Endodermal cell (in vitro differentiated cells): ENCODE results near the gene FUOM. TPM values are rescaled to one million over a fixed set of nuclear protein-coding genes. Genes with fewer than 3 reads are reported as not detected.

Experiments used
- DNase-seq: peaks from one replicate; pipeline ENCODE4 v3.0.0-alpha.2; 2017
- H3K27ac ChIP-seq: 2 replicates; pipeline ENCODE4 v1.5.1; 2013; ENCODE audit warnings: mild to moderate bottlenecking, low read depth, low read length, moderate library complexity
- H3K27me3 ChIP-seq: 2 replicates; pipeline ENCODE4 v1.6.1; 2013; ENCODE audit warnings: mild to moderate bottlenecking, low read length, moderate library complexity; ENCODE audit not compliant: insufficient read depth, control insufficient read depth, poor library complexity, severe bottlenecking
- H3K36me3 ChIP-seq: 2 replicates; pipeline ENCODE4 v1.7.0; 2013; ENCODE audit warnings: mild to moderate bottlenecking, low read length, moderate library complexity; ENCODE audit not compliant: control insufficient read depth, insufficient read depth
- H3K4me1 ChIP-seq: one replicate; pipeline ENCODE4 v1.7.0; 2013; ENCODE audit warnings: low read length; ENCODE audit not compliant: control insufficient read depth, insufficient read depth
- H3K4me3 ChIP-seq: 2 replicates; pipeline ENCODE4 v1.5.1; 2013; ENCODE audit warnings: mild to moderate bottlenecking, low read length, moderate library complexity
- H3K9ac ChIP-seq: 2 replicates; pipeline ENCODE4 v1.6.1; 2013; ENCODE audit warnings: mild to moderate bottlenecking, low read length, moderate library complexity; ENCODE audit not compliant: poor library complexity, severe bottlenecking; ENCODE audit errors: extremely low read depth
- H3K9me3 ChIP-seq: 2 replicates; pipeline ENCODE4 v1.6.1; 2013; ENCODE audit warnings: mild to moderate bottlenecking, low read length, moderate library complexity; ENCODE audit not compliant: control insufficient read depth
- H3K27ac Mint-ChIP-seq: 2 replicates; pipeline ENCODE4 v1.8.0; 2020; ENCODE audit warnings: mixed read lengths
- H3K27me3 Mint-ChIP-seq: 2 replicates; pipeline ENCODE4 v1.8.0; 2021; ENCODE audit warnings: mild to moderate bottlenecking, mixed read lengths; ENCODE audit not compliant: insufficient read depth
- H3K36me3 Mint-ChIP-seq: 2 replicates; pipeline ENCODE4 v1.8.0; 2020; ENCODE audit warnings: low read depth, mixed read lengths
- H3K4me1 Mint-ChIP-seq: 2 replicates; pipeline ENCODE4 v1.8.0; 2020; ENCODE audit warnings: mixed read lengths
- H3K4me3 Mint-ChIP-seq: 2 replicates; pipeline ENCODE4 v1.8.0; 2020; ENCODE audit warnings: mild to moderate bottlenecking, moderate library complexity, mixed read lengths
- H3K9me3 Mint-ChIP-seq: 2 replicates; pipeline ENCODE4 v1.8.0; 2020; ENCODE audit warnings: mild to moderate bottlenecking, mixed read lengths
- WGBS, 2 experiments: methylation state at CpG; one replicate each; pipeline versions ENCODE4 v1.1.5 to v1.1.7; 2013; ENCODE audit warnings: missing lambda C conversion rate in 2 of 2, mixed read lengths in 1 of 2; ENCODE audit not compliant: insufficient coverage in 1 of 2, insufficient read length in 1 of 2; 5-methylcytosine and 5-hydroxymethylcytosine counted together
- total RNA-seq, 2 donors: library from RNA; stranded (reverse); fragmentation: NEBNext Ultra II Directional in 1 of 2; extraction: Animal tissue kit (Norgen Biotek cat#: 25700) in 1 of 2; gene quantifications; 2 replicates in 1 of 2; 3 replicates in 1 of 2; pipeline ENCODE4 v1.2.1, GENCODE V29; 2021
- TF ChIP-seq, protein P1 (sequence below): fragments of 200-600 bp; sonication (generic); conservative IDR thresholded peaks from 2 replicates; pipeline ENCODE4 v1.5.0; 2021; ENCODE audit warnings: antibody characterized with exemption, mild to moderate bottlenecking

FUOM gene
- total RNA-seq, 2 donors from 2014 or later, result 81.0 to 83.9 TPM

DNA sequence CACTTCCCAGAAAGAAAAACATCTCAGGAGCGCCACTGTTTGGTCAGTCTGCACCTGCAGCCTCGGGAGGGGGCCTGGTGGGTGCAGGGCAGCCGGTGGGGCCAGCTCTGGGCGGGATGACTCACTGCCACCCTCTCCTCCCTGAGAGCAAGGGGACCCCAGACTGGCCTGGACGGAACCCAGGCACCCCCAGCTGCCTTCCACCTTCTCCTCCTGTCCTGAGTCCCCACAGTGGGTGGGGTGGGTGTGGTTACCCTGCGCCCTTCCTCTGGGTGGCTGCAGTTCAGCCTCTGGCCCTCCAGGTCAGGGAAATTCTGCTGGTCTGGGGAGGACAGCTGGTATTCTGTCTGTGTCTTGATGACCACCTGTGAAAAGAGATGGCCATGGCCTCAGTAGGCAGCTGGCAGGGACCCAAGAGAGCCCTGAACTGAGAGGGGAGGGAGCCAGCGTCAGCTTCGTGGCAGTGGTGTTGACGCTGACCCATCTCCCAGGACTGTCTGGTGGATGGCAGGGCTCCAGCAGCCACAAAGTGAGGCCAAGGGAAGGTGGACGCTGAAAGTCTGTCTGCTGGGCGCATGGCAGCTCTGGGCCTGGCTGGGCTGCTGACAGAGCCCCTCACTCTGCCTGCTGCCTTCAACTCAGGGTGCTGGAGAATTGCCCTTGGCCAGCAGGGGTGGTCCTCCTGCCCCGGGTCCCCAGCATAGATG is 30.0 kb downstream of the FUOM start:
- no peak overlapping the region for H3K27ac Mint-ChIP-seq
- Histone ChIP-seq H3K27ac (no peak overlapping the region), H3K9me3 (no peaks in the 10 kb centered on the region), H3K4me1 (no peaks in the 10 kb centered on the region), H3K27me3 (peaks cover 77% of the 10 kb centered on the region), H3K36me3 (no peaks in the 10 kb centered on the region), H3K9ac (no peak overlapping the region), H3K4me3 (no peak overlapping the region)
- WGBS, 2 experiments, result 74 to 85% methylated on average over 6 to 11 of the region's 12 CpGs
- H3K4me3 Mint-ChIP-seq, result no peak overlapping the region
- TF ChIP-seq, protein P1, sequence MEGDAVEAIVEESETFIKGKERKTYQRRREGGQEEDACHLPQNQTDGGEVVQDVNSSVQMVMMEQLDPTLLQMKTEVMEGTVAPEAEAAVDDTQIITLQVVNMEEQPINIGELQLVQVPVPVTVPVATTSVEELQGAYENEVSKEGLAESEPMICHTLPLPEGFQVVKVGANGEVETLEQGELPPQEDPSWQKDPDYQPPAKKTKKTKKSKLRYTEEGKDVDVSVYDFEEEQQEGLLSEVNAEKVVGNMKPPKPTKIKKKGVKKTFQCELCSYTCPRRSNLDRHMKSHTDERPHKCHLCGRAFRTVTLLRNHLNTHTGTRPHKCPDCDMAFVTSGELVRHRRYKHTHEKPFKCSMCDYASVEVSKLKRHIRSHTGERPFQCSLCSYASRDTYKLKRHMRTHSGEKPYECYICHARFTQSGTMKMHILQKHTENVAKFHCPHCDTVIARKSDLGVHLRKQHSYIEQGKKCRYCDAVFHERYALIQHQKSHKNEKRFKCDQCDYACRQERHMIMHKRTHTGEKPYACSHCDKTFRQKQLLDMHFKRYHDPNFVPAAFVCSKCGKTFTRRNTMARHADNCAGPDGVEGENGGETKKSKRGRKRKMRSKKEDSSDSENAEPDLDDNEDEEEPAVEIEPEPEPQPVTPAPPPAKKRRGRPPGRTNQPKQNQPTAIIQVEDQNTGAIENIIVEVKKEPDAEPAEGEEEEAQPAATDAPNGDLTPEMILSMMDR, result no peak
- H3K4me1 Mint-ChIP-seq, result peaks cover 8% of the 10 kb centered on the region
- H3K36me3 Mint-ChIP-seq, result no peaks in the 10 kb centered on the region
- H3K9me3 Mint-ChIP-seq, result peaks cover 3% of the 10 kb centered on the region
- DNase-seq, result peak; percentile 58
- peaks cover 83% of the 10 kb centered on the region for H3K27me3 Mint-ChIP-seq

DNA sequence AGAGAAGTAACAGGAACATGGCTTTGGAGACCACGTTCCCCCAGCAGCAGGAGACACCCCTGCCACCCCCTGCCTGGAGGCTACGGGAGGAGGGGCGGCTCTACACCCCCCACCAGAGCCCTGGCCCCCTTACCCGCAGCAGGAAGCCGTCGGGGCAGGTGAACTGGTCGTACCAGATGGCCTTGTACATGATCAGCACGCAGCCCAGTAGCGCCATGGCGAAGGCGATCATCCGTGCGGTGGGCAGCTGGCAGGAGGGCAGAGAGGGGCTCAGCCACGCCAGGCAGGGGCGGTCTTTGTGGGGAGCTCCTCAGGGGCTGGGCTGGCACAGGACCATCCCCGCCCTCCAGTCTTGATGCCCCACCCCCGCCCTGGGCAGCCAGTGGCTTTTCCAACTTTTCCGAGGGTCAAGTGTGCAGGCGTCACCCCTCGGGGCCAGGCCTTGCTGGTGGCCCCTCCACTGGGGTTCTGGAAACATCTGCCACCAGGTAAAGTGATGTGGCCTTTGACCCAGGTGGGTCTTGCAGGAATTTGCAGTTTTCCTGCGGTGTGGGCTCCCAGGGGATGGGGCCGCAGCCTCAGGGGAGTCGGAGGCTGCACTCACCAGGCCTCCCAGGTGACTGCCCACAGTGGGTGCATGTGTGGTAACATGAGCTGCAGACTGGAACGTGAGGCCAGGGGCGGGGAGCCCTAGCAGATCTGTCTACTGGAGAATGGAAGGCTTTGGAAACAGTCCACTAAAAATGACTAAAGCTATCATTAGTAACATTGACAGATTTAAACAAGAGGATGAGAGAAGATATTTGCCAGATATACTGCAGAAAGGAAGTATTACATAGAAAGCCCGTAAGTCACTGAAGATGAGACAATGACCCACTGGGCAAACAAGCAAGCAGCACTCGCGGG is 30.8 kb downstream of the FUOM start:
- Histone ChIP-seq H3K36me3 (no peaks in the 10 kb centered on the region), H3K4me1 (no peaks in the 10 kb centered on the region), H3K27me3 (peaks cover 69% of the 10 kb centered on the region), H3K4me3 (no peak overlapping the region), H3K9me3 (no peaks in the 10 kb centered on the region), H3K9ac (no peak overlapping the region), H3K27ac (no peak overlapping the region)
- H3K27ac Mint-ChIP-seq, result no peak overlapping the region
- peaks cover 8% of the 10 kb centered on the region for H3K4me1 Mint-ChIP-seq
- no peaks in the 10 kb centered on the region for H3K36me3 Mint-ChIP-seq
- peak overlapping the region; percentile 55 for H3K4me3 Mint-ChIP-seq
- no peaks in the 10 kb centered on the region for H3K9me3 Mint-ChIP-seq
- DNase-seq, result no peak
- H3K27me3 Mint-ChIP-seq, result peaks cover 81% of the 10 kb centered on the region
- TF ChIP-seq, protein P1, result no peak
- 83 to 87% methylated on average over 15 to 28 of the region's 28 CpGs for WGBS, 2 experiments

DNA sequence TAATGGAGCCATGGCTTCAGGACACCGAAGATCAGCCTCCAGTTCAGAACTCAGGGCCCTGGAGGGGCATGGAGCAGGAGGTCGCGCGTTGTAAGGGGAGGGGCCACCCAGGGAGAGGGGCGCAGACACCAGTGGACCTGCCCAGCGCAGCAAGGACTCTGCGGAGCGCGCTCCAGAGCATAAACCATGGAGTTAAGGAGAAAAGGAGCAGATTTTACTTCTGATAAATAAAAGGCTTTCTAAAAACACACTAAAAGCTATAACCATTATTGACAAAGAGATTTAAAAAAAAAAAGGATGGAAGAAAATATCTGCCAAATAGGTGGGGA is 31.6 kb downstream of the FUOM start:
- Histone ChIP-seq H3K27ac (no peak overlapping the region), H3K9me3 (peaks cover 2% of the 10 kb centered on the region), H3K36me3 (no peaks in the 10 kb centered on the region), H3K9ac (no peak overlapping the region), H3K27me3 (peaks cover 61% of the 10 kb centered on the region), H3K4me3 (peak overlapping the region; percentile 36), H3K4me1 (no peaks in the 10 kb centered on the region)
- WGBS, 2 experiments, result 12 to 35% methylated on average over 3 to 7 of the region's 9 CpGs
- Mint-ChIP-seq H3K9me3 (no peaks in the 10 kb centered on the region), H3K4me1 (peaks cover 8% of the 10 kb centered on the region), H3K36me3 (no peaks in the 10 kb centered on the region), H3K4me3 (peak overlapping the region; percentile 55), H3K27me3 (peaks cover 73% of the 10 kb centered on the region), H3K27ac (no peak overlapping the region)
- DNase-seq, result no peak
- TF ChIP-seq, protein P1, result no peak
